RWPE1 (cell line): ENCODE results near the gene TKT.

ENCODE experiments used
- CTCF ChIA-PET: fragments of 350-600 bp; sonication (Branson Sonifier 250); formaldehyde crosslinking; extraction: SDS; loops from one replicate; lab custom pipeline; 2021; lab: Yijun Ruan, JAX
- POLR2A ChIA-PET: fragments of 400-600 bp; formaldehyde crosslinking; extraction: SDS; loops from one replicate; lab custom pipeline; 2020; ENCODE audit warnings: antibody characterized with exemption; ENCODE audit not compliant: low non-redundant PET; lab: Yijun Ruan, JAX
- DNase-seq: peaks from one replicate; pipeline ENCODE4 v3.0.0; 2012; ENCODE audit warnings: low spot score
- H3K27ac ChIP-seq: fragments of 450-650 bp; 2 replicates; pipeline ENCODE4 v1.5.1; 2017
- CTCF ChIP-seq: fragments of 450-650 bp; conservative IDR thresholded peaks from 2 replicates; pipeline ENCODE4 v1.5.1; 2017; ENCODE audit warnings: low read depth, mild to moderate bottlenecking

TKT gene

GRCh38 chr3:53182764-53183355 is 73.0 kb downstream of the TKT start:
- H3K27ac ChIP-seq, result no peak overlapping the region
- no peak for TF ChIP-seq CTCF
- ChIA-PET POLR2A (no interaction called here), CTCF (no interaction called here)
- DNase-seq, result no peak

- no peak for TF ChIP-seq CTCF
- ChIA-PET CTCF (no interaction called here), POLR2A (no interaction called here)
- H3K27ac ChIP-seq, result no peak overlapping the region
- no peak for DNase-seq
These were observed 74.3 kb downstream of the TKT start for GRCh38 chr3:53181528-53181927.

GRCh38 chr3:53181024-53181371 is 74.8 kb downstream of the TKT start:
- no peak for TF ChIP-seq CTCF
- POLR2A ChIA-PET, result no interaction called here
- no peak for DNase-seq
- H3K27ac ChIP-seq, result no peak overlapping the region
- CTCF ChIA-PET, result no interaction called here

- TF ChIP-seq CTCF, result no peak
- no peak overlapping the region for H3K27ac ChIP-seq
- ChIA-PET POLR2A (no interaction called here), CTCF (no interaction called here)
- no peak for DNase-seq
These were observed 75.4 kb downstream of the TKT start for GRCh38 chr3:53180305-53181023.

GRCh38 chr3:53179580-53179979 is 76.2 kb downstream of the TKT start:
- DNase-seq, result no peak
- TF ChIP-seq CTCF, result no peak
- H3K27ac ChIP-seq, result no peak overlapping the region
- ChIA-PET POLR2A (no interaction called here), CTCF (no interaction called here)

- no peak for DNase-seq
- no peak overlapping the region for H3K27ac ChIP-seq
- ChIA-PET POLR2A (no interaction called here), CTCF (no interaction called here)
- TF ChIP-seq CTCF, result no peak
These were observed 77.6 kb downstream of the TKT start for GRCh38 chr3:53178246-53178645.
